Limb (tissue), 2 donors: Measurements from ENCODE around the gene ATP8A2.
A peak's percentile ranks its signal among the peaks of the same experiment; 100 is the strongest.
"Not testable (repeated sequence)": the region's sequence is repeated elsewhere in the genome, so short reads cannot be mapped to it uniquely, and the experiment has no call there.

ENCODE experiments used
- DNase-seq, 2 donors: peaks; one replicate each; pipeline ENCODE4 v3.0.0-alpha.2; 2016; ENCODE audit errors: extremely low spot score in 2 of 2

Gene ATP8A2

GRCh38 chr13:25954080-25954479, 582.3 kb downstream of the ATP8A2 start:
- not testable (repeated sequence) for DNase-seq

- DNase-seq = not testable (repeated sequence)
Measured at GRCh38 chr13:25954943-25955342, 583.2 kb downstream of the ATP8A2 start.

- DNase-seq = no peak
Measured at GRCh38 chr13:25958986-25959385, 587.2 kb downstream of the ATP8A2 start.

GRCh38 chr13:25961294-25961693, 589.5 kb downstream of the ATP8A2 start:
- DNase-seq = no peak

GRCh38 chr13:25963674-25964073, 591.9 kb downstream of the ATP8A2 start:
- DNase-seq = no peak

- DNase-seq = no peak
Measured at GRCh38 chr13:25965596-25965995, 593.8 kb downstream of the ATP8A2 start.

- DNase-seq = no peak
Measured at GRCh38 chr13:25966086-25966485, 594.3 kb downstream of the ATP8A2 start.

GRCh38 chr13:25967144-25967543, 595.4 kb downstream of the ATP8A2 start:
- no peak for DNase-seq

- DNase-seq = no peak
Measured at GRCh38 chr13:25971047-25971446, 599.3 kb downstream of the ATP8A2 start.

- DNase-seq = no peak
Measured at GRCh38 chr13:25971459-25972145, 599.8 kb downstream of the ATP8A2 start.

- no peak for DNase-seq
Measured at GRCh38 chr13:25973085-25973484, 601.3 kb downstream of the ATP8A2 start.

- DNase-seq = no peak
Measured at GRCh38 chr13:25973576-25973975, 601.8 kb downstream of the ATP8A2 start.

- DNase-seq = peak in 1 of 2 donors; percentile 16
Measured at GRCh38 chr13:25977216-25977615, 605.4 kb downstream of the ATP8A2 start.

GRCh38 chr13:25977671-25978070, 605.9 kb downstream of the ATP8A2 start:
- no peak for DNase-seq

- no peak for DNase-seq
Measured at GRCh38 chr13:25978961-25979360, 607.2 kb downstream of the ATP8A2 start.

- no peak for DNase-seq
Measured at GRCh38 chr13:25979371-25979770, 607.6 kb downstream of the ATP8A2 start.

- DNase-seq = no peak
Measured at GRCh38 chr13:25980255-25980654, 608.5 kb downstream of the ATP8A2 start.

GRCh38 chr13:25981060-25981459, 609.3 kb downstream of the ATP8A2 start:
- DNase-seq = no peak

GRCh38 chr13:25982907-25983306, 611.1 kb downstream of the ATP8A2 start:
- no peak for DNase-seq

- no peak for DNase-seq
Measured at GRCh38 chr13:25987987-25988386, 616.2 kb downstream of the ATP8A2 start.

- DNase-seq = no peak
Measured at GRCh38 chr13:25988661-25989060, 616.9 kb downstream of the ATP8A2 start.

- DNase-seq = no peak
Measured at GRCh38 chr13:25990801-25991200, 619.0 kb downstream of the ATP8A2 start.

- DNase-seq = no peak
Measured at GRCh38 chr13:25992076-25992475, 620.3 kb downstream of the ATP8A2 start.
